KMS-11 (cell line): ENCODE results near the gene SLC49A3.

Source experiments
- H2AFZ ChIP-seq: fragments of 200-600 bp; sonication (generic); 2 replicates; pipeline ENCODE4 v1.6.1; 2016; ENCODE audit warnings: antibody characterized with exemption, mixed run types, low read depth
- H3K27ac ChIP-seq: fragments of 200-600 bp; sonication (generic); 2 replicates; pipeline ENCODE4 v1.6.1; 2016; ENCODE audit warnings: mild to moderate bottlenecking, mixed run types
- H3K27me3 ChIP-seq: fragments of 200-600 bp; sonication (generic); 2 replicates; pipeline ENCODE4 v1.6.1; 2017; ENCODE audit warnings: mild to moderate bottlenecking, low read depth, mixed run types, moderate library complexity; ENCODE audit not compliant: insufficient read depth
- H3K36me3 ChIP-seq: fragments of 200-600 bp; sonication (generic); 2 replicates; pipeline ENCODE4 v1.6.1; 2017; ENCODE audit warnings: mild to moderate bottlenecking, mixed run types; ENCODE audit not compliant: insufficient read depth
- H3K4me1 ChIP-seq: fragments of 200-600 bp; sonication (generic); 2 replicates; pipeline ENCODE4 v1.6.1; 2016; ENCODE audit warnings: mild to moderate bottlenecking, low read depth, mixed run types; ENCODE audit not compliant: poor library complexity, severe bottlenecking
- H3K4me2 ChIP-seq: fragments of 200-600 bp; sonication (generic); 2 replicates; pipeline ENCODE4 v1.7.0; 2016; ENCODE audit warnings: mild to moderate bottlenecking, mixed run types
- H3K4me3 ChIP-seq: fragments of 200-600 bp; sonication (generic); IDR thresholded peaks from 2 replicates; pipeline ENCODE4 v1.6.1; 2017; ENCODE audit warnings: low read depth, low read length, mixed read lengths; ENCODE audit not compliant: insufficient read depth
- H3K79me2 ChIP-seq: fragments of 200-600 bp; sonication (generic); 2 replicates; pipeline ENCODE4 v1.6.1; 2016; ENCODE audit warnings: low read depth, mixed run types; ENCODE audit not compliant: insufficient read depth
- H3K9ac ChIP-seq: fragments of 200-600 bp; sonication (generic); 2 replicates; pipeline ENCODE4 v1.6.1; 2016; ENCODE audit warnings: mild to moderate bottlenecking, mixed run types
- H4K20me1 ChIP-seq: fragments of 200-600 bp; sonication (generic); 2 replicates; pipeline ENCODE4 v1.6.1; 2016; ENCODE audit warnings: mild to moderate bottlenecking, mixed run types; ENCODE audit not compliant: insufficient read depth
- CTCF ChIP-seq: fragments of 200-600 bp; sonication (generic); conservative IDR thresholded peaks from 2 replicates; pipeline ENCODE4 v1.6.1; 2017; ENCODE audit warnings: low read depth, mild to moderate bottlenecking, antibody characterized with exemption, low read length, moderate library complexity, mixed read lengths

Gene SLC49A3

GRCh38 chr4:677431-678293, 11.3 kb downstream of the SLC49A3 start:
- no peak overlapping the region for H3K9ac ChIP-seq
- no peaks in the 10 kb centered on the region for H3K27me3 ChIP-seq
- TF ChIP-seq CTCF, result no peak
- peaks cover 3% of the 10 kb centered on the region for H3K4me1 ChIP-seq
- H2AFZ ChIP-seq, result no peak overlapping the region
- no peak overlapping the region for H3K4me2 ChIP-seq
- no peaks in the 10 kb centered on the region for H4K20me1 ChIP-seq
- H3K4me3 ChIP-seq, result no peak overlapping the region
- H3K27ac ChIP-seq, result no peak overlapping the region
- H3K79me2 ChIP-seq, result no peaks in the 10 kb centered on the region
- no peaks in the 10 kb centered on the region for H3K36me3 ChIP-seq

GRCh38 chr4:676871-677235, 12.1 kb downstream of the SLC49A3 start:
- Histone ChIP-seq H3K4me1 (peaks cover 3% of the 10 kb centered on the region), H4K20me1 (no peaks in the 10 kb centered on the region), H3K27me3 (no peaks in the 10 kb centered on the region), H3K9ac (no peak overlapping the region), H3K27ac (no peak overlapping the region), H3K79me2 (no peaks in the 10 kb centered on the region), H3K4me2 (no peak overlapping the region), H2AFZ (no peak overlapping the region), H3K4me3 (no peak overlapping the region), H3K36me3 (no peaks in the 10 kb centered on the region)
- TF ChIP-seq CTCF, result no peak

- Histone ChIP-seq H3K4me1 (peaks cover 3% of the 10 kb centered on the region), H2AFZ (no peak overlapping the region), H4K20me1 (no peaks in the 10 kb centered on the region), H3K36me3 (no peaks in the 10 kb centered on the region), H3K4me2 (no peak overlapping the region; the same call in 1 of the 2 replicates), H3K4me3 (no peak overlapping the region), H3K79me2 (no peaks in the 10 kb centered on the region), H3K9ac (no peak overlapping the region), H3K27ac (peak overlapping the region; percentile 15; the same call in 1 of the 2 replicates), H3K27me3 (no peaks in the 10 kb centered on the region)
- no peak for TF ChIP-seq CTCF
Observed at GRCh38 chr4:675980-676870, 12.7 kb downstream of the SLC49A3 start.

GRCh38 chr4:675036-675882, 13.7 kb downstream of the SLC49A3 start:
- Histone ChIP-seq H3K4me2 (no peak overlapping the region; the same call in 1 of the 2 replicates), H3K27ac (0 out of 2 replicates have a peak overlapping the region, but pooled peaks have one; percentile 15), H3K9ac (no peak overlapping the region; the same call in 1 of the 2 replicates), H2AFZ (no peak overlapping the region), H3K36me3 (no peaks in the 10 kb centered on the region), H3K4me3 (no peak overlapping the region), H3K4me1 (peaks cover 3% of the 10 kb centered on the region), H4K20me1 (no peaks in the 10 kb centered on the region), H3K79me2 (no peaks in the 10 kb centered on the region), H3K27me3 (no peaks in the 10 kb centered on the region)
- TF ChIP-seq CTCF, result no peak
